ENCODE measurements around the gene FSHR.

FSHR gene

GRCh38 chr2:48927355-48927754 is 227.0 kb downstream of the FSHR start:
- Histone ChIP-seq H3K27ac (replicated peaks) (no peak overlapping the region), H3K27me3 (ENCODE audit: insufficient read depth, poor library complexity, severe bottlenecking) (no peaks in the 10 kb centered on the region), H3K4me3 (replicated peaks; ENCODE audit: insufficient read depth, low read length) (no peak overlapping the region)
- TF ChIP-seq GABPA (IDR thresholded peaks at IDR 0.05; ENCODE audit: low read depth), result no peak
- no peak for TF ChIP-seq SPI1 (IDR thresholded peaks at IDR 0.05; ENCODE audit: borderline replicate concordance, low read depth)
- TF ChIP-seq, protein P1, sequence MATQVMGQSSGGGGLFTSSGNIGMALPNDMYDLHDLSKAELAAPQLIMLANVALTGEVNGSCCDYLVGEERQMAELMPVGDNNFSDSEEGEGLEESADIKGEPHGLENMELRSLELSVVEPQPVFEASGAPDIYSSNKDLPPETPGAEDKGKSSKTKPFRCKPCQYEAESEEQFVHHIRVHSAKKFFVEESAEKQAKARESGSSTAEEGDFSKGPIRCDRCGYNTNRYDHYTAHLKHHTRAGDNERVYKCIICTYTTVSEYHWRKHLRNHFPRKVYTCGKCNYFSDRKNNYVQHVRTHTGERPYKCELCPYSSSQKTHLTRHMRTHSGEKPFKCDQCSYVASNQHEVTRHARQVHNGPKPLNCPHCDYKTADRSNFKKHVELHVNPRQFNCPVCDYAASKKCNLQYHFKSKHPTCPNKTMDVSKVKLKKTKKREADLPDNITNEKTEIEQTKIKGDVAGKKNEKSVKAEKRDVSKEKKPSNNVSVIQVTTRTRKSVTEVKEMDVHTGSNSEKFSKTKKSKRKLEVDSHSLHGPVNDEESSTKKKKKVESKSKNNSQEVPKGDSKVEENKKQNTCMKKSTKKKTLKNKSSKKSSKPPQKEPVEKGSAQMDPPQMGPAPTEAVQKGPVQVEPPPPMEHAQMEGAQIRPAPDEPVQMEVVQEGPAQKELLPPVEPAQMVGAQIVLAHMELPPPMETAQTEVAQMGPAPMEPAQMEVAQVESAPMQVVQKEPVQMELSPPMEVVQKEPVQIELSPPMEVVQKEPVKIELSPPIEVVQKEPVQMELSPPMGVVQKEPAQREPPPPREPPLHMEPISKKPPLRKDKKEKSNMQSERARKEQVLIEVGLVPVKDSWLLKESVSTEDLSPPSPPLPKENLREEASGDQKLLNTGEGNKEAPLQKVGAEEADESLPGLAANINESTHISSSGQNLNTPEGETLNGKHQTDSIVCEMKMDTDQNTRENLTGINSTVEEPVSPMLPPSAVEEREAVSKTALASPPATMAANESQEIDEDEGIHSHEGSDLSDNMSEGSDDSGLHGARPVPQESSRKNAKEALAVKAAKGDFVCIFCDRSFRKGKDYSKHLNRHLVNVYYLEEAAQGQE (IDR thresholded peaks at IDR 0.05; ENCODE audit: insufficient replicate concordance, low read depth), result no peak
- TF ChIP-seq, protein P2, sequence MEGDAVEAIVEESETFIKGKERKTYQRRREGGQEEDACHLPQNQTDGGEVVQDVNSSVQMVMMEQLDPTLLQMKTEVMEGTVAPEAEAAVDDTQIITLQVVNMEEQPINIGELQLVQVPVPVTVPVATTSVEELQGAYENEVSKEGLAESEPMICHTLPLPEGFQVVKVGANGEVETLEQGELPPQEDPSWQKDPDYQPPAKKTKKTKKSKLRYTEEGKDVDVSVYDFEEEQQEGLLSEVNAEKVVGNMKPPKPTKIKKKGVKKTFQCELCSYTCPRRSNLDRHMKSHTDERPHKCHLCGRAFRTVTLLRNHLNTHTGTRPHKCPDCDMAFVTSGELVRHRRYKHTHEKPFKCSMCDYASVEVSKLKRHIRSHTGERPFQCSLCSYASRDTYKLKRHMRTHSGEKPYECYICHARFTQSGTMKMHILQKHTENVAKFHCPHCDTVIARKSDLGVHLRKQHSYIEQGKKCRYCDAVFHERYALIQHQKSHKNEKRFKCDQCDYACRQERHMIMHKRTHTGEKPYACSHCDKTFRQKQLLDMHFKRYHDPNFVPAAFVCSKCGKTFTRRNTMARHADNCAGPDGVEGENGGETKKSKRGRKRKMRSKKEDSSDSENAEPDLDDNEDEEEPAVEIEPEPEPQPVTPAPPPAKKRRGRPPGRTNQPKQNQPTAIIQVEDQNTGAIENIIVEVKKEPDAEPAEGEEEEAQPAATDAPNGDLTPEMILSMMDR (IDR thresholded peaks at IDR 0.05; ENCODE audit: insufficient read depth, low read length), result no peak
- no peak for TF ChIP-seq POLR2AphosphoS5 (IDR thresholded peaks at IDR 0.05; ENCODE audit: low read depth)
- no peak for DNase-seq (ENCODE audit: low read depth in 1 of 2, low spot score in 1 of 2)

DNA sequence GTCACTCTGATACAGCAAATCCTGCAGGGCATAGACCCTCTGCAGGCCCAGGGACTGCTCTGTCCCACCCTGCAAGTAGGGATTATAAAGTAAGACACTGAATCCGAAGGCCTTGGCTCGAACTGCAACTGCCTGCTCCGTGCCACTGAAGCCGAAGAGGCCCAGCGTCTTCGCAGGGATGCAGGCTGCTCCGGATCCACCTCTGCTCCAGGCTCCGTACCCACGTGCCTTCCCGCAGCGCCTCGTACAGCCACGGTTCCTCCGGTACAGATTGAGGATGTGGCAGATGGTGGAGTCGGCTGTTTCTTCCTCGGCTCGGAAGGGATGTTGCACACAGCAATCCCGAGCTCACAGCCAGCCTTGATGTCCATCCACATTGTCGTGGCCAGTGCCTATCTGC is 238.4 kb downstream of the FSHR start:
- no peak overlapping the region for H3K4me3 ChIP-seq (replicated peaks; ENCODE audit: insufficient read depth, low read length)
- no peak for DNase-seq (ENCODE audit: low read depth in 1 of 2, low spot score in 1 of 2)
- H3K27ac ChIP-seq (replicated peaks), result no peak overlapping the region
- peaks cover 2% of the 10 kb centered on the region for H3K27me3 ChIP-seq (ENCODE audit: insufficient read depth, poor library complexity, severe bottlenecking)
- no peak for TF ChIP-seq SPI1 (IDR thresholded peaks at IDR 0.05; ENCODE audit: borderline replicate concordance, low read depth)
- TF ChIP-seq, protein P2 (IDR thresholded peaks at IDR 0.05; ENCODE audit: insufficient read depth, low read length), result no peak
- TF ChIP-seq GABPA (IDR thresholded peaks at IDR 0.05; ENCODE audit: low read depth), result no peak

GRCh38 chr2:48915227-48915626 is 239.1 kb downstream of the FSHR start:
- H3K27ac ChIP-seq (replicated peaks), result no peak overlapping the region
- H3K4me3 ChIP-seq (replicated peaks; ENCODE audit: insufficient read depth, low read length), result no peak overlapping the region
- DNase-seq (ENCODE audit: low read depth in 1 of 2, low spot score in 1 of 2), result no peak
- peaks cover 2% of the 10 kb centered on the region for H3K27me3 ChIP-seq (ENCODE audit: insufficient read depth, poor library complexity, severe bottlenecking)
- no peak for TF ChIP-seq POLR2AphosphoS5 (IDR thresholded peaks at IDR 0.05; ENCODE audit: low read depth)
- TF ChIP-seq GABPA (IDR thresholded peaks at IDR 0.05; ENCODE audit: low read depth), result no peak
- TF ChIP-seq, protein P2 (IDR thresholded peaks at IDR 0.05; ENCODE audit: insufficient read depth, low read length), result no peak
- no peak for TF ChIP-seq SPI1 (IDR thresholded peaks at IDR 0.05; ENCODE audit: borderline replicate concordance, low read depth)
- TF ChIP-seq, protein P1 (IDR thresholded peaks at IDR 0.05; ENCODE audit: insufficient replicate concordance, low read depth), result no peak

DNA sequence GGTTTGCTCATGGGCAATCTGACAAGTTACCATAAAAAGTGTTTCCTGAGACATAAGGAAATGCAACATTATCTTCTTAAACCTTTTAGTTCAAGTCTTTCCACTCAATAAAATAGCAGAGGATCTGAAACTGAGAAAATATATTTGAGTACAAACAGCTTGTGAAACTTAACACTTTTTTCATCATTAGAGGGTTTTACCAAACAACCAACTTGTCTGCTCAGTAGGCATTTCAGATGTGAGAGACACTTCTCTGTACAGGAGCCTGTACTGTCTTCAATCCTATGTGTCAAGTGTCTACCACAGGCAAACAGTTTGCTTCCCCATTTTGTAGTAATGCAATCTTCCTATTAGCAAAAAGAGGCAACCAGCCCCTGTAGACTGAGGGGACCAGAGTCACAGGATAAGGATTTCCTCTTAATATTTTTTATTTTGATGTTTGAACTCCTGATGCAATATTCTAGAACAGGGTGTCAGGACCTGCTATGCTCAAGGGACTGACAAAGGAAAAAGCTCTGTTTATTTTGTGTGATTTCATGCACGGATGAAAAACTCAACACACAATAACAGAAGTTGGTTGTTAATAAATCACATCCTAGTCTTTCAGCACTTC is 239.7 kb downstream of the FSHR start:
- Histone ChIP-seq H3K27ac (replicated peaks) (no peak overlapping the region), H3K27me3 (ENCODE audit: insufficient read depth, poor library complexity, severe bottlenecking) (no peaks in the 10 kb centered on the region), H3K4me3 (replicated peaks; ENCODE audit: insufficient read depth, low read length) (no peak overlapping the region)
- TF ChIP-seq, protein P2 (IDR thresholded peaks at IDR 0.05; ENCODE audit: insufficient read depth, low read length), result no peak
- TF ChIP-seq, protein P1 (IDR thresholded peaks at IDR 0.05; ENCODE audit: insufficient replicate concordance, low read depth), result no peak
- TF ChIP-seq SPI1 (IDR thresholded peaks at IDR 0.05; ENCODE audit: borderline replicate concordance, low read depth) (no peak), POLR2AphosphoS5 (IDR thresholded peaks at IDR 0.05; ENCODE audit: low read depth) (no peak), GABPA (IDR thresholded peaks at IDR 0.05; ENCODE audit: low read depth) (no peak)
- no peak for DNase-seq (ENCODE audit: low read depth in 1 of 2, low spot score in 1 of 2)

All from HL-60 (cell line).